ENCODE data around the gene GOLGA8S.
"Not testable (repeated sequence)": the region's sequence is repeated elsewhere in the genome, so short reads cannot be mapped to it uniquely, and the experiment has no call there.

The GOLGA8S gene, protein sequence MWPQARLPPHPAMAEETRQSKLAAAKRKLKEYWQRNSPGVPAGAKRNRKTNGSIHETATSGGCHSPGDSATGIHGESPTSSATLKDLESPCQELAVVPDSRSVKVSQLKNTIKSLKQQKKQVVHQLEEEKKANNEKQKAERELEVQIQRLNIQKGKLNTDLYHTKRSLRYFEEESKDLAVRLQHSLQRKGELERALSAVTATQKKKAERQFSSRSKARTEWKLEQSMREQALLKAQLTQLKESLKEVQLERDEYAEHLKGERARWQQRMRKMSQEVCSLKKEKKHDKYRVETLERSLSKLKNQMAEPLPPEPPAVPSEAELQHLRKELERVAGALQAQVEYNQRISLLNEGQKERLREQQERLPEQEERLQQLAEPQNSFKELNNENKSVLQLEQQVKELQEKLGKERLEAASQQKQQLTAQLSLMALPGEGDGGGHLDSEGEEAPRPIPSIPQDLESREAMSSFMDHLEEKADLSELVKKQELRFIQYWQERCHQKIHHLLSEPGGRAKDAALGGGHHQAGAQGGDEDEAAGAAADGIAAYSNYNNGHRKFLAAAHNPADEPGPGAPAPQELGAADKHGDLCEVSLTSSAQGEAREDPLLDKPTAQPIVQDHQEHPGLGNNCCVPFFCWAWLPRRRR

DNA sequence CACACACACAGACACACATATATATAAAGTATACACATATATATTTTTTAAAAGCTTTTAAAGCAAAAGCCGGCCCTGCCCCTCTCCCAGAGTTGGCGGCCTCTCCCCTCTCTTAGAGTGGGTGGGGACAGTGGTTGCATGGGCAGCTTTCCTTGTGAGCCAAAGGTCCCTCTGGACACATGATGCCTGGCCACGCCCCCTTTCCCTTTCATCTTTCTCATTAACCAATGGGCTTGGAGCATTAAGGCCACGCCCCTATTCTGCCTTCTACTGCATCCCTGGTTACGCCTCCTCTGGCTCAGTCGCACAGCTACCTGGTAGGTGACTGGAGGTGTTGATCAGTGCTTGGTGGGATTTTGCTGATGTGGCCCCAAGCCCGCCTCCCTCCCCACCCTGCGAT, at the start of gene GOLGA8S:
GOLGA8S (plus strand) TSS at position 301 of the 400 bp plus-strand sequence; CDS start at position 363, 62 bp downstream.
- not testable (repeated sequence) for DNase-seq

DNA sequence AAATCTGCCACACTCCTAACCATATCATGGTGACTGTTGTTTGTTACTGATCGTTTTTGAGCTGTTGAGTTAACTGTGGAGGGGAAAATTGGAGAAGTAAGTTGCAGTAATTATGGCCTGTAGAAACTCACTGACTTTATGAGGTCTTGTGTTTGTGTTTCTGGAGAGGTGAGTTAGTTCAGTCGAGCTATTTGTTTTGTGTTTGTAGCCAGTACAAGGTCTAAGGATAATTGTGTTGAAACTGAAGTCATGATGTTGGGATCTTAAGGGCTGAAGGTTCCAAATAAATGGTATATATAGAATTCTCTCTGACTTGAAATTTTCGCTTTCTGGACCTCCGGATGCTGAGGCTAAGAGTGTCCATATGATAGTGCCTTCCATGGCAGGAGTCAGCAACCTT, 49.7 kb upstream of the GOLGA8S start:
- DNase-seq: not testable (repeated sequence)

DNA sequence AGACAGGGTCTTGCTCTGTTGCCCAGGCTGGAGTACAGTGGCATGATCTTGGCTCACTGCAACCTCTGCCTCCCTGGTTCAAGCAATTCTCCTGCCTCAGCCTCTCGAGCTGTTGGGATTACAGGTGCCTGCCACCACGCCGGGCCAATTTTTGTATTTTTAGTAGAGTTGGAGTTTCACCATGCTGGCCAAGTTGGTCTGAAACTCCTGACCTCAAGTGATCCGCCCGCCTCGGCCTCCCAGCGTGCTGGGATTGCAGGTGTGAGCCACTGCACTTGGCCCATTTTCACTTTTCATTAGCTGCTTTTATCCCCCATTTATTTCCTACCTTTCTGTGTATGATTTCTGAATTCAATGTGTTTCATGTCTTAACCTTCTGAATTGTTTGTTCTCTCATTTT, 48.6 kb upstream of the GOLGA8S start:
- not testable (repeated sequence) for DNase-seq

DNA sequence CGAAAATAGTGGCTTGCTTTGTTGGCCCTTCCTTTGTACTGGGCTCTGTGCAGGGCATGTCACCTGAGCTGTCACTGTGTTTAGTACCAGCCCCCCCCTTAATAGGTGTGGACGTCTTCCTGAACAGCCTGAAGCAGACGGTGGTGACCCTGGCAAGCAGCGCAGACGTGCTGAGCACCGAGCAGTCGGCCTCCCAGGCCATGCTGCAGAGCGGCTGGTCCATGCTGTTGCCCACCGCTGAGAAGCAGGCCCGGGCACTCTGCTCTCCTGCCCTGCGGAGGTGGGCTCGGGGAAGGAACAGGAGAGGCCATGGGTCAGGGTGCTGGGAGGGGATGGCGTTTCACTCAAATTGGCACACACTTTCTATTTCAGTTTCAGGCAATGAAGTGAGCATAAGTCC, 43.3 kb upstream of the GOLGA8S start:
- DNase-seq: not testable (repeated sequence)

DNA sequence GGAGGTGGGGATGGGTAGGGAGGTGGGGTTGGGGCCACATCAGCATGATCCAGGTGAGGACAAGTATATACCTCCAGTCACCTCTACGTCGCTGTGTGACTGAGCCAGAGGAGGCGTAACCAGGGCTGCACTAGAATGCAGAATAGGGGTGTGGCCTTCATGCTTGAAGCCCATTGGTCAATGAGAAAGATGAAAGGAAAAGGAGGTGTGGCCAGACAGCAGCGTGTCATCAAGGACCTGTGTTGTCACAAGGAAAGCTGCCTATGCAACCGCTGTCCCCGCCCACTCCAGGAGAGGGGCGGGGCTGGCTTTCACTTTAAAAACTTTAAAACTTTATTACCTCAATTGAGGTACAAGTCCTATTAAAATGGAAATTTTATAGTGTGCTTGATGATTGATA, 20.5 kb upstream of the GOLGA8S start, which contains the start of gene GOLGA6L26:
GOLGA6L26 (minus strand) TSS at position 101 of the 400 bp plus-strand sequence; CDS start at position 40, 61 bp downstream.
- not testable (repeated sequence) for DNase-seq

DNA sequence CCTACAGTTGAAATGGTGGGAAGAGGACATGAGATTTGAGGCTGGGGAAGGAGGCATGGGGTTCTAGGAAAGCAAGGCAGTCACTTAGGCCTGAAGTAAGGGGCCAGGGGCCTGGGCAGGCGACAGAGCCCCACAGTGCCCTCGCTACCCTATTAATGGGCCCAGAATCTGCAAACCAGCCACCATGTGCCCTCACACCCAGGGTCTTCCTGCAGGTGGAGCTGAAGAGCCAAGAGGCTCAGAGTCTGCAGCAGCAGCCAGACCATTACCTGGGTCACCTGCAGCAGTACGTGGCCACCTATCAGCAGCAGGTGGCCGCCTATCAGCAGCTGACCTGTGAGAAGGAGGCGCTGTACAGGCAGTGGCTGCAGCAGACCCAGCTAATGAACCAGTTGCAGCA, 8.1 kb downstream of the GOLGA8S start:
- not testable (repeated sequence) for DNase-seq

DNA sequence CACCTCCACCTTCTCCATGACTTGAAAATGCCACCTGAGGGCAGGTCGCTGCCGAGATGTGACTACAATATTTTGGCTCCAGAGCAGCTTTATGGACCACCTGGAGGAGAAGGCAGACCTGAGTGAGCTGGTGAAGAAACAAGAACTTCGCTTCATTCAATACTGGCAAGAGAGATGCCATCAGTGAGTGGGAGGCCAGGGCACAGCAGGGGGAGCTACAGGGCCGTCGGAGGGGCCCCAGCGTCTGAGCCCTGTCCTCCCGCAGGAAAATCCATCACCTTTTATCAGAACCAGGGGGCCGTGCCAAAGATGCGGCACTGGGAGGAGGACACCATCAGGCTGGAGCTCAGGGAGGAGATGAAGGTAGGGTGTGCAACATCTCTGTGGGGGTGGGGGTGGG, 9.7 kb downstream of the GOLGA8S start:
- not testable (repeated sequence) for DNase-seq

DNA sequence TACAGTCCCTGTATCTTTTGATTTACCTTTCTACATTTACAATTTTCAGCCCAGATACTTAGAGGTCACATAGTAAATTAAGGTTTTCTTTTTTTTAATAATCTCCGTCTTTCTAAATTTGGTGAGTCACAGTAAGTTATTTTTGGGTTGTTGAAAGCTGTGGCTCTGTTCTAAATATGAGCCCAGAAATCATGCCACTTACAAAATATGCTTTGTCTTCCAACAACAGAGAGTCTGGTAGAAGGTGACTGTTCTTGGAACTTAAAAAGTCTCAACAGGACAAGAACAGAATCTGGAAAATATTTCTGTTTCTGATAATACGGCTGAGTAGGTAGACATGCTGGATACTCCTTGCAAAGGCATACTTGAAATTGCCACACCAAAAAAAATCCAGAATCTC, 16.0 kb downstream of the GOLGA8S start:
- DNase-seq: no peak

DNA sequence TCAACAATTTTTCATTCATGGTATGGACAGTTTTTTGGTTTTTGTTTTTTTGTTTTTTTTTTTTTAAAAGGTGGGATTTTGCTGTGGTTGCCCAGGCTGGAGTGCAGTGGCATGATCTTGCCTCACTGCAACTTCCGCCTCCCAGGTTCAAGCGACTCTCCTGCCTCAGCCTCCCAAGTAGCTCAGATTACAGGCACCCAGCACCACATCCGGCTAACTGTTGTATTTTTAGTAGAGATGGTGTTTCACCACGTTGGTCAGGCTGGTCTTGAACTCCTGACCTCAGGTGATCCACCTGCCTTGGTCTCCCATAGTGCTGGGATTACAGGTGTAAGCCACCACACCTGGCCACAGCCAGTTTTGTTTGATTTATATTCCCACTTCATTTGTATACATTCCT, 16.6 kb downstream of the GOLGA8S start:
- DNase-seq: not testable (repeated sequence)

DNA sequence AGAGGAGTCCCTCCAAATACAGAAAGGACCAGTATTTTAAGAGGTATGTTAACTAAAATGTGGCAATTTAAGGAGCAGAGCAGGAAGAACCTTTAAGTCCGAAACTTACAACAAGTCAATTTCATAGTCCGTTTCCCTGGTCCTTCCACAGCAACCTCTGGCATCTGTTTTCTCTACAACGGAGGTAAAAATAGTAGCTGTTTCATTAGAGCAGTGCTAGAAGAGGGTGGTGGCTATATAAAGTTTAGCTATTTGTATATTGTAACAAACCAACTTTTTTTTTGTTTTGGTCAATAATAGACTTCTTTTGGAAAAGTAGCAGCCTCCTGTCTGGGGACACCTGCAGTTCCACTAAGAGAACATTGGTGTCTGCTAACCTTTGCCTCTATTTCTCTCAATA, 17.3 kb downstream of the GOLGA8S start:
- not testable (repeated sequence) for DNase-seq

DNA sequence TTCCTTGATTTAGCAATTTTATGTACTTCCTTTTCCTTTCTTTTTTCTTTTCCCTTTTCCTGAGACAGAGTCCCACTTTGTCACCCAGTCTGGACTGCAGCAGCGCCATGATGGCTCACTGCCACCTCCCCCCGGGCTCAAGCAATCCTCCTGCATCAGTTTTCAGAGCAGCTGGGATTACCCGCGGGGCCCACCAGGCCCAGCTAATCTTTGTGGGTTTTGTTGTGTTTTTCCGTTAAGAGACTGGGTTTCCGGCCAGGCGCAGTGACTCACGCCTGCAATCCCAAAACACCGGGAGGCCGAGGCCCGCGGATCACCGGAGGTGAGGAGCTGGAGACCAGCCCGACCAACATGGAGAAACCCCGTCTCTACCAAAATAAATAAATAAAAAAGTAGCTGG, 17.7 kb downstream of the GOLGA8S start:
- no peak for DNase-seq

DNA sequence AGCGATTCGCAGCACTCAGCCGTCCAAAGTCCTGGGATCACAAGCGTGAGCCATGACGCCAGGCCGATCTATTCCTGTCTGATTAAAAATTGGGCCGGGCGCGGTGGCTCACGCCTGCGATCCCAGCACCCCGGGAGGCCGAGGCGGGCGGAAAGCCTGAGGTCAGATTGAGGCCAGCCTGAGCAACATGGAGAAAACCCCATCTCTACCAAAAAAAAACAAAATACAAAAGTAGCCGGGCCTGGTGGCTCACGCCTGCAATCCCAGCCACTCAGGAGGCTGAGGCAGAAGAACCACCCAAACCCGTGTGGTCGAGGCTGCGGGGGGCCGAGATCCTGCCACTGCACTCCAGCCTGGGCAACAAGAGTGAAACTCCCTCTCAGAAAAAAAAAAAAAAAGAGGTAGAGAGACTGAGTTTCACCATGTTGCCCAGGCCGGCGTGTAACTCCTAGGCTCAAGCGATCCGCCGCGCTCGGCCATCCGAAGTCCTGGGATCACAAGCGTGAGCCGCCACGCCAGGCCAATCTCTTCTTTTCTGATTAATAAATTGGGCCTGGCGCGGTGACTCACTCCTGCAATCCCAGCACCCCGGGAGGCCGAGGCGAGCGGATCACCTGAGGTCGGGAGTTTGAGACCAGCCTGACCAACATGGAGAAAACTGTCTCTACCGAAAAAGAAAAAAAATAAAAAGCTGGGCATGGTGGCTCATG, 18.5 kb downstream of the GOLGA8S start:
- DNase-seq: not testable (repeated sequence)

DNA sequence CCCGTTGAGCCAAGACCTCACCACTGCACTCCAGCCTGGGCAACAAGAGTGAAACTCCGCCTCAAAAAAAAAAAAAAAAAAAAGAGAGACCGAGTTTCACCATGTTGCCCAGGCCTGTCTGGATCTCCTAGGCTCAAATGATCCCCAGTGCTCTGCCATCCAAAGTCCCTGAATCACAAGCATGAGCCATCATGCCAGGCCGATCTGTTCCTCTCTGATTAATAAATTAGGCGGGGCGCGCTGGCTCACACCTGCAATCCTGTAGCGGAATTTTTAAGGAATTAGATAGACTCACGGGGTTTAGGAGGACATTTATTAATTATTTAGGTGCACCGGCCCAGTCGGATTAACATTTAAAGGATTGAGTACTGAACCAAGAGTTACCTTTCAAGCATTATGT, 19.7 kb downstream of the GOLGA8S start:
- DNase-seq: not testable (repeated sequence)

DNA sequence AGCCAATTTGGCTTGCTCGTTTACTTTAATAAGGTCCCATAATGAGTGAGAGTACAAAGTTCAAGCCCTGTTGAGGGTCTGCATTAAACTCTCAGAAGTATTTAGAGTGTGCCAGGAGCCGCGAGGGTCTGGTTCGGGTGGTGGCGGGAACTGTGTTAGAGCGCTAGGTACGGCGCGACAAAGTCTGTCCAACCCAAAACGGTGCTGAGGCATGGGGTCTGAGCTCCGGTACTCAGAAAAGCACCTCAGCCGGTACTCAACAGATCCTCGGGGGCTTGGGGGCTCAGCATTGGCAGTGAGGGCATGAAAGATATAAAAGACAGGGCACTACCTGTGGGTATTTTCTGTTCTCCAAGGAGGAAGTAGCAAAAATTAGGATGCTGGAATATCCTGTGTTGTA, 24.4 kb downstream of the GOLGA8S start:
- not testable (repeated sequence) for DNase-seq

DNA sequence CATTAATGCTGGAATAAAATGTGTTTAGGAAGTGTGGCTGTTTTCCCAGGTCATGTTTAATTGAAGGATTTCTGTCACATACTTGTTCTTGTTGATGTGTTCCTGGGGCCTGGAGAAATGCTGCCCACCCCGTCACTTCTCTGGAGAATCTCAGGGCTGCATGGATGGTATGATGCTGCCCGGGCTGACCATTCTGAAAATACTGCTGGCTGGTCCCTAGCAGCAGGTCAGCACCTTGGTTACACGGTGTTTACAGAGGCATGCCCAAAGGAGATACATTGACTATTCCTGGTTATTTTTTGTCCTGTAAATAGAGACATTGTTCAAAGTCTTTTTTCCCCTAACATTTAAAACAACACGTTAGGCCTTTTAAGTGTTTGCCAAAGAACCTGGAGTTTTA, 26.2 kb downstream of the GOLGA8S start:
- DNase-seq: not testable (repeated sequence)

DNA sequence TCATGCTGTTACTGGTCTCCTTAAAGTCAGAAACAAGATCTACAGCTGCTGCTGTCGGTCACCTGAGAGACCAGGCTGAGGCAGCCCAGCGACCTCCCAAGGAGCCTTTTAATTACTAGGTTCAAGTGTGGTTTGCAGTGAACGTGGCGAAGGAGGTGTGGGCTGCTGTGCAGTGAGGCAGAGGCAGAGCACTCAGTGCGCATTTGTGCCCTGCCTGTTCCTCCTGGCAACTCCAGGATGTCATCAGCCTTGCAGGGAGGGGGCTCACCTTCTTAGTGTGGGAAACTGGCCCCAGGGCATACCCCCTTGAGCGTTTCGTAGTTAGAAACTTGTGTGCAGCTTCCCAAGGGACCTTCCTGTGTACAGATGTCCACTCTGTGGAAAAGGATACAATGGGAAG, 26.6 kb downstream of the GOLGA8S start:
- not testable (repeated sequence) for DNase-seq

DNA sequence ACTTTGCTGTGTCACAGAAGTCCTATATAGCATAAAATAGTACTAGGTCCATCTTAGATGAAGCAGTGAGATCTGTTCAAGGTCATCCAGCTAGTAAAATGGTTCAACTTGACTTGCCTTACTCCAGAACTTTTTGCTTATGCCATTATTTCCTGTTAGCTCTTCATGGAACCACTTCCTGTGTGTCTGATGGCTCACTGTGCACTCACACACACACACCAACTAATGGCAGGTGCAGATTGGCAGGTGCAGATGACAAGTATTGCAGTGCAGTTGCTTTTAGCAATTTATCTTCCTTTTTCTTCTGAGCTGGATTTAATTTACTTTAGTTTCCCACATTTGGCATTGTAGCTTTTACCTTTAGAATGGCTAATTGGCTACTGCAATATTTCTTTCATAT, 29.8 kb downstream of the GOLGA8S start:
- DNase-seq: no peak

DNA sequence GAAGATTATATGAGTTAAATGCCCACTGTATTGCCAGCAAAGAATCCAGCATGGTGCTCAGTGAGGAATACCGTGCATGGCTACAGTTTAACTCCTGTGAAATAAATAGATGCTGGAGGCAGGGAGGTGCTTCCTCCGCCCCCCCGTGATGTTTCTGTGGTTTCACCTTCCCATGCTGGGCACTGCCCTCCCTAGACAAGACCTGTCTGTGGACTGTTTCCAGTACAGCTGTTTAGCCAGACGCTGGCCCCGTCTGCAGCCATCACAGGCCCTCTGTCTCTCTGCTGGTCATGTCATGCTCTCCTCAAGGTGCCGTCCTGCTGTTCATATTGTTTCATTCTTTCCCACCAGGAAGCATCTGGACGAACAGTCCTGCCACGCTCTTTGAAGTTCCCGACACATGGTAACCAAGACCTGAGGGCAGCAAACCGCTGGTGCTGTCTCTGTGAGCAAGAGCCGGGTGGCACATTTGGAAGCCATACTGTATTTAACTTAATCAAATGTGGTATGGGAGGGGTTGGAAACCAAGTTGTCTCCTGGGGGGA, 31.4 kb downstream of the GOLGA8S start:
- DNase-seq: no peak

DNA sequence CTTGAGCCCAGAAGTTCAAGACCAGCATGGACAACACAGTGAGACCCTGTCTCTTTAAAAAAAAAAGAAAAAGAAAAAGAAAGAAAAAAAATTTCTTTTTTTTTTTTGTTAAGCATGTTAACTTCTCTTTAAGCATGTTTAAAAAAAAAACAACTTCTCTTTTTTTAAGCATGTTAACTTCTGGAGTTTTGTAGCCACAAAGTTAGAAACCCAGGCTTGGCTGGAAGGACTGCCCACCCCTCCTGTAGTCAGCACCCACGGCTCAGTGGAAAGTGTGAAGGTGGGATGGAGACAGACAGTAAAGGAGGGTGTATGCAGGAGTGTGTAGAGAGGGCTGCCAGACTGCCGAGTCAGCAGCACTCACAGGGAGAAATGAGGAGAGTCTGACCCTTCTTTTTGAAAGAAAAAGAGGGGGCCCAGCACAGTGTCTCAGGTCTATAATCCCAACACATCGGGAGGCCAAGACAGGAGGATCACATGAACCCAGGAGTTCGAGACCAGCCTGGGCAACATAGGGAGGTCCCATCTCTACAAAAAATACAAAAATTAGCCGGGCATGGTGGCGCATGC, 33.2 kb downstream of the GOLGA8S start:
- no peak for DNase-seq

DNA sequence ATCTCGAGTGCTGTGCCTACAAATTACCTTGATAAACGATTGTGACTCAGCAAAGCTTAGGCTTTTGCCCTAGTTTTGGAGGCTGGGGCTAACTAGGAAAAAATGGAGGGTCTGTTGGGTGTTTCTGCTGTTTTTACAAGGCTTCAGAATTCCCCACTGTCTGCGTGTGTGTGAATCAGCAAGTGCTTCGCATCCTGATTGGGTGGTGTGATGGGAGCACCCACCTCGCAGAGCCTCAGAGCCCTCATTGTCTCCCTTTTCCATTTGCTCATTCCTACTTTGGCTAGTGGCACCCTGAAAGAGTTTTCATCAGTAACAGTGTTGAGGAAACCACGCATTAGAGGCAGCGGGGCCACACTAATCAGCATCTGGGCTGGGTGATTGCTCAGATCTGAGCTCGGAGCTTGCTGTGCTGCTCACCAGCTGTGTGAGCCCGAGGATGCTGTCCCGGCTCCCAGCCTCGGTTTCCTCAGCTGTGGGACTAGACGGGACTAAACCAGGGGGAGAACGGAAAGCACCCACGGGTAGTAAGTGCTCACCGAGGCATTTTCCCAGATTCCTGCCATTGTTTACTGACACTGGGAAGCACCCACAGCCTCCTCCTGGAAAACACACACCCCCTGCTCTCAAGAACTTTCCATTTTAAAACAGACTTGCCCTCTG, 40.6 kb downstream of the GOLGA8S start:
- DNase-seq: no peak

DNA sequence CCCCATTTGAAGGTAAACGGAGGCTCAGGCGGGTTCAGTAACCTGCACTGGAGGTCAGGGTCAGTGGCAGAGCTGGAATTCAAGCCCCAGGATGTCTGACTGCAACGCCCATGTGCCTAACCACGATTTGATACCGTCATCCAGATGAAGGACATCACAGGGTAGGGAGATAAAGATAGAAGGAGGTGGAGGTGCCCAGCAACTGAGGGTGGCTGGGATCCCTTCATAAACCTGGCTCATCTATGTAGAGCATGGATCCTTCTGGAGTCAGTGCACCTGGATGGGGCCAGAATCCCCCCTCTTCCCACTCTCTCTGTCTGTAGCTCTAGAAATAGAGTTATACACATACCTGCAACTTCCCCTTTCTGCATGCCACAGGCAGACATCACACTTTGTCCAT, 41.3 kb downstream of the GOLGA8S start:
- no peak for DNase-seq

DNA sequence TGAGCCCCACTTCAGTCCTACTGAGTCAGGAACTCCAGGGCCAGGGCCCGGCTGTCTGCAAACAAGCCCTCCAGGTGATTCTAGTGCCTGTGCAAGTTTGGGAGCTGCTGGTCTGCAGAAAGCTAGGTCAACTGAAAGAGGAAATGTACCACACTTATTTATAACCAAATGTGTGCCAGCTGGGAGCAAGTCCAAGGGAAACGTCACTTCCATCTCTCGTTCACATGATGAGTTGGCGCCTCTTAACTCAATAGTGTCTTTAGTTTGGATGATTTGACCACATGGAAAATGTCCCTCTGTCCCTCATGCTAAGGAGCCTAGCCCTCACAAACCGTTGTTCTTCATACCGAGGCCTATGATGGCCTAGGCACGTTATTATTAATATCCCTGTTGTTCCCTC, 43.2 kb downstream of the GOLGA8S start:
- DNase-seq: no peak

Measured in GDM1 (cell line).